NAMALWA (cell line): ENCODE measurements around the gene SLAMF9.

Experiments
- DNase-seq: peaks from one replicate; pipeline ENCODE4 v3.0.0-alpha.2; 2015; ENCODE audit warnings: low spot score

Gene SLAMF9

DNA sequence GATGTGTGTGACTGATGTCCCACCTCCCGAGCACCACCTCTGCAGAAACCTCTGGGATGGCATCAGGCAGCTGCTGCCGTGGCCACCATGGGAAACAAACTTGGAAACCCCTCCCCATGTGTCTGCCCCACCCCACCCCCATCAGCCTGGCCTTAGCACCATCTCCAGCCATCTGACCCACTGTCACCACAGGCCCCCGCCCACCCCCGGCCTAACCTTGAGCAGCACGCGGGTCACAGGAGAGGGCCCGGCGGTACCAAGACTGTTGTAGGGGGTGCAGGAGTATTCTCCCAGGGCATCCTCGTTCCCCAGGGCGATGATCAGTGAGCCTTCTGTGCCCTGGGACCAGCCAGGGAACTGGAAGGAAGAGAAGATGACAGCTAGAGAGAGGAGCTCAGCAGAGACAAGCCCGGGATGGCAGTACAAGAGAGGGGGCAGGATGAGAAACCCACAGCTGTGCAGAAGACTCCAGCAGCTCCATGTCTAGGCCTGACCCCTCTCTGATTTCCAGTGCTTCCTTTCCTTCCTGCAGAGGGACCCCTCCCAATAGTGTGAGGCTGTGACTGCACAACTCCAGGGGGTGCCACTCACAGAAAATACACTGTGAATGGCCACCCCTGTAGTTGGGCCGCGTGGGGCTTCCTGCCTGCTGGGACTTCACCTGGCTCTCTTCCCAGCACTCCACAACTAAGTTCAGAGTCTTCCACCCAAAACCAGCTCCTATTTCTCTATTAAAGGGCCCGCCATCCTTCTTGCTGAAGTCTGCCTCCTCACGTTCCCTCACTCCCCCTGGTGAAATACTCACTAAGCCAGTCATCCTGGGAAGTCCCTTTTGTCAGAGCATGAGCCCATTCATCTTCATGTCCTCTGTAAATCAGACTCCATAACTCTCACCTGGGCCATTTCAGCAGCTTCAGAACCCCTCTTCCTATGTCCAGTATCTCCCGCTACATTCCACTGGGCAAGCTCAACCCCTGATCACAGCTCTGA, 21.4 kb downstream of the SLAMF9 start:
- DNase-seq, result no peak

GRCh38 chr1:159931795-159932173, 22.3 kb downstream of the SLAMF9 start:
- no peak for DNase-seq

DNA sequence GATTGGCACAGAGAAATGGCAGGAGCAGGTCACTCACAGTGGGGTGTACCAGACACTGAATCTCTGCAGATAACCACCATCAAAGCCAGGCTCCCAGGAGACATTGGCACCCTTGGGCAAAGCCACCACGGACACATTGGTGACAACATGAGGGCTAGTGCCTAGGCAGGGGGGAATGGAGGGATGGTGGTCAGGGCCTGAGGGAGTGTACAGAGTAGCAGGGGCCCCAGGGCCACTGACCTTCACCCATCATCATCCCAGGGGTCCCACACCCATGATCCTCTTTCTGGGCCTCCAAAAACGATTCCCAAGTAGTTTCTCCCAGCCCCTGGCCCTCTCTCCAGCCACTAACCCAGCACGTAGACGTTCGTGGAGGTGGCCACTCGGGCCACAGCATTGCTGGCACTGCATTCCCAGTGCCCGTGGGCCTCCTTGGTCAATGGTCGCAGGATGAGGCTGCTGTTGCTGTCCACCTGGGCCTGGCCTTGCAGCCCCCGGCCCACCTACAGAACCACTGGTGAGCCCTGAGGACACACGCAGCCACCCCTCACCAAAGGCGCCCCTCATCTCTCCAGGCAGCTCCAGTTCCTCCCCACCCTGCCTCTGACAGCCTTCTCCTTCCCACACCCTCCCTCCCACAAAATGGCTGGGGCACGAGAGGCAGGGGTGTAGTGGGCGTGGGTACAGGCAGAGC, 22.8 kb downstream of the SLAMF9 start:
- DNase-seq, result no peak

DNA sequence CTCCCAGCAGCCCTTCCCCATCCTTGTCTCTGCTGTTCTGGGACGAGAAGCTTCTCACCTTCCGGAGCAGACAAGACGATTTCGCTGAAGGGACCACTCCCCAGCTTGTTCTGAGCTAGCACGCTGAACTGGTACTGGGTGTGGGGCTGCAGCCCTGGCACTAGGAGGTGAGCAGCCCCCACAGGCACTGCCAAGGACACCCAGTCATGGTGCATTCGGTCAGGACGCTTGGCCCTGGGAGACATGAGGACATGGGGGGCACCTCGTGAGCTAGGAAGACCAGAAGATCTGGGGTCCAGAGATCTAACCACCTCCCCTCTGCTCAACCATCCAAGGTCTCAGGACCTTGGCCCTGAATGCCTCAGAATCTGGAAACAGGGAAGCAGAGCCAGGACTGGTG, 23.4 kb downstream of the SLAMF9 start:
- no peak for DNase-seq

- DNase-seq, result no peak
Observed at GRCh38 chr1:159930216-159930615, 23.8 kb downstream of the SLAMF9 start.

DNA sequence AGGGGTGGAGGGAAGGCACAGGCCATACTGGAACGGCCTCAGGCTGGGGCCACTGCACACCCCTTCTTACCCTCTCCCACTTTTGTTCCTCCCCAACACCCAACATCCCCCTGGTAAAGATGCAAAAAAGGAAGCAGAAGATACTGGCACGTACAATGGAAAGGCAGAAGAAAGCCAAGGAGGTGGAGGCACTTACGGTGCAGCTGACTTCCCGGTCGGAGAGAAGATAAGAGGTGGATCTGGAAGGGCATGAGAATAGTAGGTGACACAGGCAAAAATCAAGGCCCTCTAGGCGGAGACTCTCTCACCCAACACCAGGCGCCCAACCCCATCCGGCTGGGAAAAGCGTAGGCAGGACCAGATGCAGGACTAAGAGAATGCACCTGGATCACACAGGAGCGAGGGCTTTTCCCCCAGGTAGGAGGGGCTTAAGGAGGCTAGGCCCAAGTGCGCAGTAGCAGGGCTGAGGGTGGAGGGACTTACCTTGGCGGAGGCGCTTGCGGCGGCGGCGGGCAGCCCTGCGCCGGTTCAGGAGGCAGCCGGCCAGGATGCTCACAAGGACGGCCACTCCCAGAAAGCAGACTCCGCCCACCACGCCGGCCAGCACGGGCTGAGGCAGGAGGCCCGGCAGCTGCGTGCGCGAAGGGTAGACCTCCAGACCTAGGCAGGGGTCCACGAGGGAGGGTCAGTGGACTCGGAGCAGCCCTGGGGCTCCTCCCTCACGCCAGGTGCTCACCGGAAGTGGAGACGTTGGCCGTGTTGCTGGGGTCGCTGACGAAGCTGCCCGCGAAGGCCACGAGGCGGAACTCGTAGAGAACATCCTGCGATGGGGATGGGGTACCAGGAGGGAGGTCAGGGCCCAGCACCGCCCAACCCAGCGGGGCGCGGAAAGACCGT, 24.6 kb downstream of the SLAMF9 start:
- no peak for DNase-seq

- no peak for DNase-seq
Observed at GRCh38 chr1:159928491-159929050, 25.5 kb downstream of the SLAMF9 start.

DNA sequence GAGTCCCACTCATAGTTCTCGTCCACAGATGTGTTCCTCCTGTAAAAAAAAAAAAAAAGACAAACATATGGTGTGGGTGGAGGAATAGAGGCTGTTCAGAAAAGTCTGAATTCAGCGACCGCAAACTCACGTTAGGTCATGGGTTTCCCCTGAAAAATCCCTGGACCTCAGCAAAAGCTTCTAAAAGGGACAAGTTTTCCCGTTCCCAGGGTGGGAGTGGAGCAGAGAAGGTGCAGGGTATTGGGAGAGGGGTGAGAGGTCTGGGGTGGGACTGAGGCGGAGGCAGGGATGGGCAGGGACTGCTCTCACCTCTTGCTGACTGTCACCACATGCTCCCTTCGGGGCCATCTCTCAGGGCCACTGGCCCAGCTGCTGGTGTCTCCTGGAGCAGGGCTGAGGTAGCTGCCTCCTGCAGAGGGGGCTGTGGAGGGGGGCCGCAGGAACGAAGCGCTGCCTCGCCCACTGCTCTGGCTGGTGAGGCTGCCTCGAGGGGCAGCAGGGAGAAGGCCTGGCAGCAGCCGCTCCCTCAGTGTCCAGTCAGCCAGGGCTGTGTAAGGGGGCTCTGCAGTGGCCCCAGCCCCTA, 26.1 kb downstream of the SLAMF9 start:
- no peak for DNase-seq

DNA sequence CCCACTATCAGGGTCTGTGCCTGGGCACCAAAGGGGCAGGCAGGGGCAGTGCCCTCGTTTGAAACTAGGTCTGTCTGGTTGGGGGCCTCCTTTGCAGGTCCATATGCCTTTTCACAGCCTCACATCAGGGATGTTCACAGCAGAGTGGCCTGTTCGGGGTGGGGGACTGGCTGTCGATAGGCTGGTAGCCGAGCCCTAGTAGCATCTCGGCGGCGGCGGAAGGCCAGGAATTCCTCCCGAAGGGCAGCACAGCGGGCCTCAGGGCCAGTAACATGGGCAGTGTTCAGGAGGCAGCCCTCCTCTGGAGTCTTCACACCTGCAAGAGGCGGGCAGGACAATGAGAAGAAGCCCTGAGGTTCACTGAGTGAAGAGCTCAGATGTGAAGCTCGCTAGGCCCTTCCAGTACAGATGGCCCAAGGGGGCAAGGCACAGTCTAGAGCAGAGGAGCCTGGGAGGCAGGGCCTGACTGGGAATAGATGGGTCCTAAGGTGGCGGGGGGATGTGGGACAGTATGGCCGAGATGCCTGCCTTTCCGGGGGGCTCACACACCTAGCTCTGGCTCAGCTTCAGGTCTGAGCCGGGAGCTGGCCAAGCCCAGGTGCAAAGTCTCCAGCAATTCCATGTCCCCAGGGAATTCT, 26.7 kb downstream of the SLAMF9 start:
- DNase-seq, result no peak

DNA sequence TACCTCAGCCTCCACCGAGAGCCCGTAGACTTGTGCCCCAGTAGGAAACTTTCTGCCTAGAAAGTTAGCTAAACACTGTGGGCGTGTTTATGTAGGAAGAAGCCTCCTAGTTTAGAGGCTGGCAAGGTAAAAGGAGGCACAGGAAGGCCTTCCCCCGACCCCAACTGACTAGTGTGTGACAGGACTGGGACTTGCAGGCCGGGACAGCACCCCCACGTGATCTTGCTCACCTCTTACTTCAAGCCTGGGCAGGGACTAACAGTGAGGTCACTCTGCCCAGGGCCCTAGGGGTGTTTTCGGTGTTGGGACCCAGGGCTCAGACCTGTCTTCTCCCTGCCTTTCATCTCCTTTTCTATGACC, 28.3 kb downstream of the SLAMF9 start:
- DNase-seq, result no peak

DNA sequence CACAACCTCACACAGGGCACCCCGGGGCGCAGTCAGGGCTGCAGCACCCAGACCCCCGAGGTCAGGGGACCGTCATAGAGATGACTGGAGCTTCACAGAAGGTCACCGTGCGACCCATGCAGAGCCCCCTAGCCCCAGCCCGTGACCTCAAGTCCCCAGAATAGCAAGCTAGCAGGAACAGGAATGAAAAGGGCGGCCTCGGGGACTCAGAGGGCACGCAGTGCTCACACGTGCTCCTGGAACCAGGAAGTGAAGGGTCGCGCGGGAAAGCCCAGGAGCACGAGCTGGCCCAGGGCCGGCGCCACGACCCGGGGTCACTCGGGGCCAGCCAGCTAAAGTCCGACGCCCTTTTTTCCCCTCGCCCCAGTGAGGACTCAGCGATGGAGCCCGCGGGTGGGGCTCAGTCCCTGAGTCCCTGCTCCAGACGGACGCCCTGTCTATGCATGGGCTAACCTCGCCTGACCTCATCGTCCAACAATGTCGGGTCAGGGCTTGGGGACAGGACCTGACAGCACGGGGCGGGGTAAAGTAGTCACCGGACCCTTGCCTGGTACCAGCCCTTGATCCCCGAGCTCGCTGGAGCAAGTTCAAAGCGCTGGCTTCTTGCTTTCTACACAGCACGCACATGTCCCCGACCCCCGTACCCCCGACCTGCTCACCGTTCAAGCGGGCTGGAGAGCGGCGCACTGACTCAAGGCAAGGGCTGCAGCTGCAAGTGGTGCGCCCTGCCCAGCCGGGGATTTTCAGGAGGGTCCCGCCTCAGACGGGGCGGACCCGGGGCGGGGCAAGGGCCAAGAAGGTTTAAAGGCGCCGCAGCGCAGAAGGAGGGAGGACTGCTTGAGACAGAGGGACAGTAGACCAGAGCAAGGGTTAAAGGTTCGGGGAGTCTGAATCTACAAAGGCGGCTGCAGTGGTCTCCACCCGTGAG, 29.0 kb downstream of the SLAMF9 start, which contains the start of gene TAGLN2:
Gene TAGLN2 (minus strand): TSS at position 717 of the 928 bp plus-strand sequence. CDS start 4,998 bp downstream, outside the sequence.
- DNase-seq, result peak; percentile 96

DNA sequence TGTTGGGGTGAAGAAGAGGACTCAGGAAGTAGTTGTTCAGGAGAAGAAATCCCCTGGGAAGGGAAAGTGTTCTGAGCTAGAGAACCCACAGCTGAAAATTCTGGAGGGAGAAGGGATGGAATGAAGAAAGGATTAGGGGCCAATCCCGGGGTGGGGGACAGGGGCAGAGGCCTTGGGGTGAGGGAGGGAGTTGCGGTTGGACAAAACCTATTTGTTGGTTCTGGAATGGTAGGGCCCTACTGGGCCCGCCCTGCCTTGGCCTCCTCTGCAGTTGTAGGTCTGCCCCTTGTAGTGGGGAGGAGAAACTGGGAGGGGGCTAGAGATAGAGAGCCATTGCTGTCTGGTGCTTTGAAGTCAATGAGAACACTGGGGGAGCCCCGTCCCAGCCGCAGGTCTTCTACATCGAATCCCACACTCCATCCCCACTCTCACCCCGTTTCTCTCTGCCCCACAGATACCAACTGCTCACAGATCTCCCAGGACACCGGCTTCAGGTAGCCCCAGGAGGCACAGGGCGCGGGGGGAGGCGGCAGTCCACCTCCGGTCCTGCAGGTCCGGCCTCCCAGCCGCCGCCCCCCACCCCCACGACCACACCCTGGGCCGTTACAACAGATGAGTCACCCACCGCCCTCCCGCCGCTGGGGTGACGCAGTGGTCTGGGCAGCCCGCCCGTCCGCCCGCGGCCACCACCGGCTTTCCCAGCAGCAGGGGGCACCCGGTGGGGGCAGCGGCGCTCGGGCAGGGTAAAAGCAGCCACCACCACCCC, 29.8 kb downstream of the SLAMF9 start:
- peak; percentile 76 for DNase-seq

GRCh38 chr1:159923203-159924024, 30.6 kb downstream of the SLAMF9 start:
- DNase-seq, result peak; percentile 90

- DNase-seq, result no peak
Observed at GRCh38 chr1:159922511-159923202, 31.4 kb downstream of the SLAMF9 start.

GRCh38 chr1:159921700-159922504, 32.1 kb downstream of the SLAMF9 start:
- peak; percentile 56 for DNase-seq

DNA sequence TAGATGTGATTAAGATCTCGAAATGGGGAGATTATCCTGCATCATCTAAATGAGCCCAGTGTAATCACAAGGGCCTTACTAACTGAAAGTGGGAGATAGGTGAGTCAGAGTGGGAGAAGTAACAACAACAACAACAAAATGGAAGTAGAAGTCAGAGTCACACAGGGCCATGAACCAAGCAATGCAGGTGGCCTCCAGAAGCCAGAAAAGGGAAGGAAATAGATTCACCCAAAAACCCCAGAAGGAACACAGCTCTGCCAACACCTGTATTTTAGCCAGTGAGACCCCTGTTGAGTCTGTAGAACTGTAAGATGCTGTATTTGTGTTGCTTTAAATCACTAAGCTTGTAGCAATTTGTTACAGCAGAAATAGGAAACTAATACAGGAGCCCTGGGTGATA, 32.8 kb downstream of the SLAMF9 start:
- peak; percentile 88 for DNase-seq

DNA sequence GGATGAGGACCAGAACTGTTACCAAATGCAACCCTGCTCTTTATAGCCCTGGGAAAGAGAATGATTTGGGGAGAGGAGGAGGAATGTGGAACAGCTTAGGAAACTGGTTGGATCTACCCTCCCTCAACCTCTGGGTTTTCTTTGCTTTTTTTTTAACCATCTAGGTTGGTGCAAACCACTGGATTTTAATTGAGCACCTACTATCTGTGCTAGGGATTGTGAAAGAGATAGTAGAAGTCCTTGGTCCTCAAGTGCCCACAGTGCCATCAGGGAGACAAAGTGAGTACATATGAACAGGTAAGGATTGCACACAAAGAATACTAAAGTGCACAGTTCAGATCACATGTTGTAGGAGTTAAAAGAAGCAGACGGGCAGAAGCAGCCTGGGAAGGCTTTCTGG, 33.4 kb downstream of the SLAMF9 start:
- DNase-seq, result no peak
